Neuron (in vitro differentiated cells): Measurements from ENCODE around the gene KIT.

ENCODE experiments used
- H2AFZ ChIP-seq: one replicate; pipeline ENCODE4 v1.6.1; 2013; ENCODE audit warnings: low read depth, mild to moderate bottlenecking, inconsistent platforms, low read length, moderate library complexity
- H3K27me3 ChIP-seq: one replicate; pipeline ENCODE4 v1.6.1; 2013; ENCODE audit warnings: low read length; ENCODE audit not compliant: insufficient read depth
- H3K36me3 ChIP-seq: one replicate; pipeline ENCODE4 v1.6.1; 2013; ENCODE audit warnings: low read length; ENCODE audit not compliant: insufficient read depth
- H3K4me1 ChIP-seq: one replicate; pipeline ENCODE4 v1.6.1; 2013; ENCODE audit warnings: low read length; ENCODE audit not compliant: insufficient read depth
- H3K4me3 ChIP-seq: 2 replicates; pipeline ENCODE4 v1.5.1; 2013; ENCODE audit warnings: mild to moderate bottlenecking, low read length, moderate library complexity
- H3K9me3 ChIP-seq: one replicate; pipeline ENCODE4 v1.6.1; 2013; ENCODE audit warnings: low read length

The KIT gene

DNA sequence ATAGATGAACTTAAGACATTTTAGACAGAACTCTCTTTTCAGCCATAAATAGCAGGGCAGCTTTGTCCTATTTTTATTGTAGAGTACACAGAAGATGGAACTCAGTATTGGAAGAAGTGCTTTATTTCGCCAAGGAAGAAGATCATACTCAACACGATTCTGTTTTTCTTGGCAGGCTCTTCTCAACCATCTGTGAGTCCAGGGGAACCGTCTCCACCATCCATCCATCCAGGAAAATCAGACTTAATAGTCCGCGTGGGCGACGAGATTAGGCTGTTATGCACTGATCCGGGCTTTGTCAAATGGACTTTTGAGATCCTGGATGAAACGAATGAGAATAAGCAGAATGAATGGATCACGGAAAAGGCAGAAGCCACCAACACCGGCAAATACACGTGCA, 37.6 kb downstream of the KIT start:
- Histone ChIP-seq H3K4me1 (no peaks in the 10 kb centered on the region), H2AFZ (no peak overlapping the region), H3K4me3 (no peak overlapping the region), H3K9me3 (no peaks in the 10 kb centered on the region), H3K27me3 (no peaks in the 10 kb centered on the region), H3K36me3 (no peaks in the 10 kb centered on the region)

DNA sequence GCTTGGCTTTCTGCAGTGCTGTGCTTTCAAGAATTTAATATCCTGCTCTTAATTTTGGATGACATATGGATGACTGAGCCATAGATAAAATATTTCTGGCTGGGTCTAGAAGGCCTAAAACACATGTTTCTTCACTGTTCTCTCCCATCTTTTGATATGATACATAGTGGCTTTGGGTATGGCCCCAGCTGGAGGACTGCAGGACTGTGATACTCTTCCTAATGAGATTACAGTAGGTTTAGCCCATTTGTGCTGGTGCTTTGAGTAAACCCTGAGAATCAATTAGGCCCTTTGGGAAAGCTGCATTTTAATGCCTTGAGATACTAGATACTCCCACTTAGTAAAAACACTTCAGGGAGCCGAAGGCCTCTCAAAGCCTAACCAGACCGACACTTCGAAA, 38.0 kb downstream of the KIT start:
- Histone ChIP-seq H2AFZ (no peak overlapping the region), H3K36me3 (no peaks in the 10 kb centered on the region), H3K9me3 (no peaks in the 10 kb centered on the region), H3K4me1 (no peaks in the 10 kb centered on the region), H3K27me3 (no peaks in the 10 kb centered on the region), H3K4me3 (no peak overlapping the region)

DNA sequence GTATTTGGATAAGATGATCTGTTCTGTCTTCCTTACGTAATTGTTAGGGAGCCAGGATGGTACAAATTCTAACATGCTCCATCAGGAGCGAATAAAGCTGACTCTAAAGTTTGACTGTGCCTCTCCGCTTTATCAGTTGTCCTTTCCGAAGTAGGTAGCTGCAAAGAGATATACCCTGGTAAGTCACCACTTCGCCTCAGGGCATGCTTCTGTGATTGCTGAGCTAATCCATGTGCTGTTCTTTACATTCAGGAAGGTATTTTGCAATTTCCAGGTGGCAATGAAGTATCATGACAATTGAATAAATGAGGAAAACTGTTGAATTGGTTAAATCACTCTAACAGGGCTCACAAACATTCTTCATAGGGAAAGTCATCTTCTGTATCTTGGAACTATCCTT, 38.9 kb downstream of the KIT start:
- Histone ChIP-seq H2AFZ (no peak overlapping the region), H3K9me3 (no peaks in the 10 kb centered on the region), H3K4me1 (no peaks in the 10 kb centered on the region), H3K27me3 (no peaks in the 10 kb centered on the region), H3K4me3 (no peak overlapping the region), H3K36me3 (no peaks in the 10 kb centered on the region)

DNA sequence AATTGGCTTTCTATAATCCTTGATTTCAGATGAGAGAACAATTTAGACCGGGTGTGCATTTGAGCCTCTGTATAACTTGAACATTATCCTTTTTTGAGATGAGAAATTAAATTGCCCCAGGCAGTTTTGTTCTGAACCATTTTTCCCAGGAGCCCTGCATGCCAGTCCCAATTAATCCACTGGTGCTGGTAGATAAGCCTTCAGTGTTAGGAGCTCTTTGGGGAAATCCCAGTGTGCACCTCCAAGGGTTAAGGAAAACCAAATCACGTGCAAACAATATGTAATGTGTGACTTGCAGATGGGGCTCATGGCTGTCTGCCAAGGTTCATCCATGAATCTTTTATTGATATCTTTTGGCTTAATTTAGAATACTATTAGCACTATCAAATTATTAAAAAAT, 43.2 kb downstream of the KIT start:
- H3K9me3 ChIP-seq = no peaks in the 10 kb centered on the region

DNA sequence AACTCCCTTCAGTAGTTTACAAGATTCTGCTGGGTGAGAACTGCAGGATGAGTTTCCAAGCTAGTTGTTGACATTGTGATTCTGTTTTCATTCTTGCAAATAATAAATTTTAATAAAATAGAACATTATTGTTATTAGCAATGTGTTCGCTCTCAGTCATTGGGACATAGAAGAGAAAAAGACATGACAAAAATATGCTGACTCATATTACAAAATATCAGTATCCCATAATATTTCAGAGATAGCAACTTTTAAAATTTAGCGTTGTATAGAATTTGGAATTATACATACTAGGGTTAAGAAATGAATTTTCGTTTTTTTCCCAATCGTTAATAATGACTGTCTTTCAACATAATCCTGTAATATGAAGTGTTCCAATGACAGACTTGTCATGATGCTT, 45.4 kb downstream of the KIT start:
- Histone ChIP-seq H2AFZ (no peak overlapping the region), H3K4me1 (no peaks in the 10 kb centered on the region), H3K9me3 (no peaks in the 10 kb centered on the region), H3K27me3 (no peaks in the 10 kb centered on the region), H3K4me3 (no peak overlapping the region), H3K36me3 (no peaks in the 10 kb centered on the region)

More for the DNA sequence above, 43.2 kb downstream of the KIT start:
- Histone ChIP-seq H3K27me3 (no peaks in the 10 kb centered on the region), H3K36me3 (no peaks in the 10 kb centered on the region), H3K4me1 (no peaks in the 10 kb centered on the region), H2AFZ (no peak overlapping the region), H3K4me3 (no peak overlapping the region)

DNA sequence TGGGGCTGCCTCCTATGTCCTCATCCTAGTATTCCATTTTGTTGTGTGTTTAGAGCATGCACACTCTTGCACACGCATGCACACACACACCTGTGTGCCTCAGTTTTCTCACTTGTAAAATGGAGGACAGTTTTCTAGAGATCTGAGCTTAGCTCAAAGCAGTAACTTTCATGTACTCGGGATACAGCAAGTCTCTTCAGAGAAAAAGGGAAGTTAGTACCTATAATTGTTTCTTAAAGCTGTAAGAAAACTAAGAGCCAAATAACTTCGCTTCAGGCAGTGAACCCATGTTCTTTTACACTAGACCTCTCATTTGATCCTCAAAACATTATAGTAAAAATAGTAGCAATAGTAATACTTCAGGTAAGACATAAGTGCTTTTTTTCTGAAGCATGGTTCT, 49.6 kb downstream of the KIT start:
- Histone ChIP-seq H3K27me3 (no peaks in the 10 kb centered on the region), H3K4me3 (no peak overlapping the region), H2AFZ (no peak overlapping the region), H3K9me3 (no peaks in the 10 kb centered on the region), H3K4me1 (no peaks in the 10 kb centered on the region), H3K36me3 (no peaks in the 10 kb centered on the region)

DNA sequence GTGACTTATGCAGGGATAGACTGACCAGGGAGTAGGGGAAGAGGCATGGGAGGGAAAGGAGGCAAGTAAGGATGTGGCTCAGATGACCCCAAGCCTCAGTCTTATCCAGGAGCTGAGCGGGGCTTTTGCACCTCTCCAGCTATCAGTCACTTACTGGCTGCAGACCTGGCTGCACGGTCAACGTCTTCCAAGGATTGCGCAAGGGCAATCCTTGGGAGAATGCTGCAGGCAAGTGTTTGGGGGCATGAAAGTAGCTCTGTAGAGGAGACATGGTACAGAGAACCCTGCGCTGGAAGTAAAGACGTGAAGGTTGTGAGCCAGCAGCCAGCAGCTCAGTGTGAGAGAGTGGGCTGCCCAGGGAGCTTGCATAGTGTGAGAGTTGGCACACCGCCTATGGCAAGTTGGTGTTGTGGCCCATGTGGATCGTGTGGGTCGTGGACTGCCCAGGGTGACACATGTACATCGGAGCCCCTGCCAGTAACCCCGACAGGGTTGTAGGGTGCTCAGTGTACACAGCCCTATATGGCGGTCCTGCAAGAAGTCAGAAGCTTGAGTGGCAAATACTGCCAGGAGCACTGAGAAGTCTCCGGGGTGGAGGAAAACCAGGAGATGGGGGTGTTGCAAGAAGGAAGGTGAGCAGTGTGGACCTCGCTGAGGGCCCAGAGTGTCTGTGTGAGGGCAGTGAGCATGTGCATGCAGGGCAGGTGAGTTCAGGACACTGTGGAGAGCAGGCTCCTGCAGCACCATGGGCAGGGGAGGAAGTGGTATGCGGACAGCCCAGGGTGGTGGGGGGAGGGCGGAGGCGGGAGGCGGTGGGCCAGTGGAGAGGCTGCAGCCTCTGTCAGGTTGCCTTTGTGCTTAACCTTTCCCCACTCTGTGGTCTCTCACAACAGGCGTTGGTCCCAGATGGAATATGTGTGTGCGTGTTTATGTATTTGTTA, 50.9 kb downstream of the KIT start:
- no peaks in the 10 kb centered on the region for H3K36me3 ChIP-seq

DNA sequence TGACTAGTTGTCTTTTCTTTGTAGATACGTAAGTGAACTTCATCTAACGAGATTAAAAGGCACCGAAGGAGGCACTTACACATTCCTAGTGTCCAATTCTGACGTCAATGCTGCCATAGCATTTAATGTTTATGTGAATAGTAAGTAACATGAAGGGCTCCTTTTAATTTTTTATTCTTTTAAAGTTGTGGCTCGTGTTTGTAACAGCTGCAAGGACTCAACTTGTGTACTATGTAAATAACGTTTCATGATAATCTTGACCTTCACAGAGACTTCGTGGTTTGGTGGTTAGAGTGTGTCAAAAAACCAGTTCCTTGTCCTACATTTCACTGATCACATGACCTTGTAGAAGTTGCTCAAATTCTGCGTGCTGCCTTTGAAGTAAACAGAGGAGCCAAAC, 51.6 kb downstream of the KIT start:
- H3K27me3 ChIP-seq = no peaks in the 10 kb centered on the region
- H3K36me3 ChIP-seq = no peaks in the 10 kb centered on the region
- H3K4me1 ChIP-seq = no peaks in the 10 kb centered on the region
- H2AFZ ChIP-seq = no peak overlapping the region
- H3K9me3 ChIP-seq = no peaks in the 10 kb centered on the region
- H3K4me3 ChIP-seq = no peak overlapping the region

More for the DNA sequence above, 50.9 kb downstream of the KIT start:
- Histone ChIP-seq H3K9me3 (no peaks in the 10 kb centered on the region), H3K4me3 (no peak overlapping the region), H3K4me1 (no peaks in the 10 kb centered on the region), H3K27me3 (no peaks in the 10 kb centered on the region), H2AFZ (no peak overlapping the region)

DNA sequence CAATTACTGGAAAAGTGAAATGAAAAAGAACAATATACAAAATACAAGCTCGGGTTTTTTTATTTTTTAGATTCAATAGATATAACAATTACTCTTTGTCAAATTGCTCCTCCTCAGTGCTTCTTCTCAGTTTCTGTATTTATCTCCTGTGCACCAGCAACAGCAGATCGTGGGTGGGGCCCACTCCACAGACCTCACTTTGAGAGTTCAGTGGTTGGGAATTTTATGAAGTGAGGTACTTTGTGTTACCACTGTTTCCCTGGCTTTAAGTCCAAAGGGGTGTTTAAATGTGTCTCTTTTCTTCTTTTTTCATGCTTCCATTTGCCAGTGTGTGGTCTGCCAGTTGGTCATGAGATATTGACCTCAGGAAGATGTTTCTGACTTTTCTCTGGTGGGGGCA, 54.4 kb downstream of the KIT start:
- H3K36me3 ChIP-seq = no peaks in the 10 kb centered on the region
- H2AFZ ChIP-seq = no peak overlapping the region
- H3K27me3 ChIP-seq = no peaks in the 10 kb centered on the region
- H3K4me3 ChIP-seq = no peak overlapping the region
- no peaks in the 10 kb centered on the region for H3K9me3 ChIP-seq
- no peaks in the 10 kb centered on the region for H3K4me1 ChIP-seq

DNA sequence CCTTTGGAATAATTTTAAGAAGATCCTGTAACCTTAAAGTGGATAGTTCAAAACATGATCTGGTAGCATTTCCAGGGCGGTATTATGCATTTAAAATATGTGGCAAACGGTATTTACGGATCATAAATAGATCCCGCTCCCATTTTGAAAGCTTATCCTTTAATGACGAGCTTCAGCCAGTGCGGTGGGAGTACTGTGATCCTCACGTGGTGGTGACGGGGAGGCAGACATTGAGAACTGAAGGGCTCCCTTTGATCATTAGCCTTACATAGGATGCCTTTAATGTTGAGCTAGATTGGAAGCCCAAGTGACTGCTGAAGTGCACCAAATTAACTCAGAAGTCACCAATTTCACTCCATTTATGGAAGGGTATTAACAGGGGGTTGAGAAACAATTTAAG, 56.9 kb downstream of the KIT start:
- no peaks in the 10 kb centered on the region for H3K9me3 ChIP-seq
- no peaks in the 10 kb centered on the region for H3K27me3 ChIP-seq
- H3K4me3 ChIP-seq = no peak overlapping the region
- H3K36me3 ChIP-seq = no peaks in the 10 kb centered on the region
- no peaks in the 10 kb centered on the region for H3K4me1 ChIP-seq
- H2AFZ ChIP-seq = no peak overlapping the region

DNA sequence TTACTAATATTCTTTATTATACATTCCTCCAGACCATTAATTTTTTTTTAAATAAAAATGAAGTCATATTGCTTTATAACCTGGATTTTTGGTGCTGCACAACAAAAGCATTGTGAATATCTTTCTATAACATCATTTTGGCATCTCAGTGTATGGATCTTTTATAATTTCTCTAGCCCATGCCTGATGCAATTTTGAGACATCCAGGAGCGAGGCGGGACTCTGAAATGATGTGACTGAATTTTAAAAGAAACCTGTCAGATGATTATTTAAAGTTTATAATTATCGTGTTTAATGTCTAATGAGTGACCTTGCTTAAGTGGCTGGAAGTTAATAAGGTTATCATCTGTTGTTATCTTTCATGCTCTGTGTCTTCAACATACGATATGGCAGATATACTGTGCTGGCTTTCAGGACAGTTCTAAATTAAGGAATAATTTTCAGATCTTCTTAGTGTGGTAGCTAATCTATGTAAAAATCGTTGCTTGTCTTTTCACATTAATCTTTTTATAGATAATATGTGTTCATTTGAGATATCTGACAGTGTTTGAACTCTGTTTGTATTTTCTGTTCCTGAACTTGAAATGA, 58.8 kb downstream of the KIT start:
- H3K9me3 ChIP-seq = no peaks in the 10 kb centered on the region
- no peak overlapping the region for H2AFZ ChIP-seq
- H3K36me3 ChIP-seq = no peaks in the 10 kb centered on the region
- no peaks in the 10 kb centered on the region for H3K4me1 ChIP-seq
- no peaks in the 10 kb centered on the region for H3K27me3 ChIP-seq
- H3K4me3 ChIP-seq = no peak overlapping the region

DNA sequence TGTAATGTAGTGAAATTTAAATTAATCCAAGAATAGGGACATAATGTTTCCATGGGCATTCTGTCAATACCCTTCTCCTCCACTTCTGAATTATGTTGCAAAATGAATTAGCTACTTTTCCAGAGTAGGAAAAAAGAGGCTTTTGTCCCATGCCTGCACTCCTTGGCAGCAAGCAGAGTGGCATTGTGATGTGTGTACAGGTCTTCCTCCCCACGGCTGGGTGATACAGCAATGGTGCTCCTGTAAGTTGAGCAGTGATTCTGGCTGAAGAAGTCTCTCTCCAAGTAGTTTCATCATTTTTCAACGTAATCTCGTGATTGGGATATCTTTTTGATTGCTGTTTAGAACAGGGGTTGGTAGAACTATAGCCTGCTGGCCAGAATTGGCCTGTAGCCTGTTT, 59.9 kb downstream of the KIT start:
- Histone ChIP-seq H3K36me3 (no peaks in the 10 kb centered on the region), H3K4me1 (no peaks in the 10 kb centered on the region), H3K9me3 (no peaks in the 10 kb centered on the region), H3K27me3 (no peaks in the 10 kb centered on the region), H2AFZ (no peak overlapping the region), H3K4me3 (no peak overlapping the region)

DNA sequence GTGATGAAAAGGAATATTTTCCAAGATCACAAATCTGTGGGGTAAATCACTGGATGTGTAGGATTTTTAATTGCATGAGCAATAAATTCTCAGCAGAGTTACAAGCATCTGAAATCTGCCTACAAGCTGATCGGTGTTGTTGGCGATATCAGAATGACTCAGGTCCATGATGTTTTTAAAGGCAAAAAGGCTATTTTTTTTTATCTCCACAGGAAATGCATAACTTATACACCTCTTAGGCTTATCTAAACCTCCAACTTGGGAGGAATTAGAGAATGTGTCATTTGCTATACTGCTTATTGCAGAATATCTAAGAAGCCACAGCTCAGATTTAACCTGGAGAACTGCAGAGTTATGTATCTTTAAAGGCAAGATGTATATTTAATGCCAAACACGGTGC, 61.6 kb downstream of the KIT start:
- H3K4me1 ChIP-seq = peaks cover 4% of the 10 kb centered on the region
- no peak overlapping the region for H3K4me3 ChIP-seq
- H2AFZ ChIP-seq = no peak overlapping the region
- no peaks in the 10 kb centered on the region for H3K36me3 ChIP-seq
- H3K27me3 ChIP-seq = no peaks in the 10 kb centered on the region
- no peaks in the 10 kb centered on the region for H3K9me3 ChIP-seq
